Activated T-cell treated with anti-CD3 and anti-CD28 coated beads, Interleukin-2, amount 50 U/mL, for 72 hours (primary cell): ENCODE results near the gene NOS1AP. TPM values are rescaled to one million over a fixed set of nuclear protein-coding genes. Genes with fewer than 3 reads are reported as not detected.
"Not testable (repeated sequence)": the region's sequence is repeated elsewhere in the genome, so short reads cannot be mapped to it uniquely, and the experiment has no call there.

Experiments used
- ATAC-seq, 2 donors: fragments of 150-1000 bp; cut with Tn5 transposase; replicated peaks in 1 of 2; 2 replicates each; pipeline ENCODE4 v1.10.0; 2021; ENCODE audit warnings: moderate library complexity in 2 of 2, mild to moderate bottlenecking in 1 of 2
- DNase-seq, 2 donors: peaks; one replicate each; pipeline ENCODE4 v3.0.0; 2021 to 2022; ENCODE audit warnings: mixed read lengths in 1 of 2
- H3K27ac Mint-ChIP-seq: one replicate; pipeline ENCODE4 v1.8.0; 2022; ENCODE audit warnings: mild to moderate bottlenecking, moderate library complexity, mixed read lengths
- H3K27me3 Mint-ChIP-seq: one replicate; pipeline ENCODE4 v1.8.0; 2022; ENCODE audit warnings: low read depth, mixed read lengths
- H3K36me3 Mint-ChIP-seq, 2 donors: one replicate each; pipeline ENCODE4 v1.8.0; 2022; ENCODE audit warnings: mixed read lengths in 2 of 2, mild to moderate bottlenecking in 1 of 2; ENCODE audit not compliant: insufficient read depth in 2 of 2
- H3K4me1 Mint-ChIP-seq: one replicate; pipeline ENCODE4 v1.8.0; 2022; ENCODE audit warnings: low read depth, mixed read lengths
- H3K4me3 Mint-ChIP-seq, 2 donors: one replicate each; pipeline ENCODE4 v1.8.0; 2022; ENCODE audit warnings: mild to moderate bottlenecking in 2 of 2, mixed read lengths in 2 of 2, moderate library complexity in 2 of 2
- H3K9me3 Mint-ChIP-seq, 2 donors: one replicate each; pipeline ENCODE4 v1.8.0; 2022; ENCODE audit warnings: mixed read lengths in 2 of 2
- total RNA-seq, 2 donors: library from RNA; stranded (reverse); gene quantifications; one replicate each; pipeline ENCODE4 v1.2.3, GENCODE V29; 2022

The NOS1AP gene
- total RNA-seq, 2 donors from 2014 or later, result 0.21 to 0.26 TPM

- Mint-ChIP-seq H3K4me1 (no peaks in the 10 kb centered on the region), H3K36me3 (no peaks in the 10 kb centered on the region), H3K9me3 (no peaks in the 10 kb centered on the region), H3K4me3 (no peak overlapping the region), H3K27me3 (peaks cover 12% of the 10 kb centered on the region), H3K27ac (no peak overlapping the region)
- ATAC-seq, result no peak
- DNase-seq, result no peak
Observed at GRCh38 chr1:162416909-162417308, 347.4 kb downstream of the NOS1AP start.

DNA sequence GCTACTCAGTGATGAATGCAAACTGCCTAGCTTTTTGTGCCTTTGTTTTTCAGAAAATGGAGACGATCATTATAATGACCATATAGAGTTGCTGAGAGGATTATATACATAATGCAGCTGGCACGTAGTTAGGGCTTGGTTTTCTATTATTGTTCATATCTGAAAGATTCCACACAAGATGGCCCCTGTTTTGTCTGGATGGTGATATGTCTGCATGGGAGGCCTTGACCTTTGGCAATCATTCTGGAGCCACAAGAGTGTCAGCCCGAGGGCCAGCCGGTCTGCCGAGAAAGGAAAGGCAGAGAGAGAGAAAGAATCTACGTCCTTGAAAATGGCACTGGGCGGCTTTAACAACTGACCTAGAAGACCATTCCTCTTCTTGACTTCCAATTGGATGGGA, 348.2 kb downstream of the NOS1AP start:
- H3K4me3 Mint-ChIP-seq, result no peak overlapping the region
- no peaks in the 10 kb centered on the region for H3K9me3 Mint-ChIP-seq
- no peaks in the 10 kb centered on the region for H3K4me1 Mint-ChIP-seq
- H3K27me3 Mint-ChIP-seq, result peaks cover 14% of the 10 kb centered on the region
- no peak overlapping the region for H3K27ac Mint-ChIP-seq
- H3K36me3 Mint-ChIP-seq, result no peaks in the 10 kb centered on the region
- no peak for DNase-seq
- no peak for ATAC-seq

DNA sequence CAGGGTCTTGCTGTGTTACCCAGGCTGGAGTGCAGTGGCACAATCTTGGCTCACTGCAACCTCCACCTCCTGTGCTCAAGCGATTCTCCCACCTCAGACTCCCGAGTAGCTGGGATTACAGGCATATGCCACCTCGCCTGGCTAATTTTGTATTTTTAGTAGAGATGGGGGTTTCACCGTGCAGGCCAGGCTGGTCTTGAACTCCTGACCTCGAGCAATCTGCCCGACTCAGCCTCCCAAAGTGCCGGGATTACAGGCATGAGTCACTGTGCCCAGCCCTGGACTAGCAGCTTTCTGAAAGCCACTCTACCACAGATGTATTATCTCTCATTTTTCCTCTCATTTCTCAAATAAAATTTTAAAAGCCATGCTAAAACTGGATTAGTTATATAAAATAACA, 349.1 kb downstream of the NOS1AP start:
- not testable (repeated sequence) for ATAC-seq, H3K27ac Mint-ChIP-seq, H3K4me1 Mint-ChIP-seq, H3K36me3 Mint-ChIP-seq, H3K4me3 Mint-ChIP-seq, DNase-seq, H3K9me3 Mint-ChIP-seq
- H3K27me3 Mint-ChIP-seq, result peaks cover 20% of the 10 kb centered on the region

DNA sequence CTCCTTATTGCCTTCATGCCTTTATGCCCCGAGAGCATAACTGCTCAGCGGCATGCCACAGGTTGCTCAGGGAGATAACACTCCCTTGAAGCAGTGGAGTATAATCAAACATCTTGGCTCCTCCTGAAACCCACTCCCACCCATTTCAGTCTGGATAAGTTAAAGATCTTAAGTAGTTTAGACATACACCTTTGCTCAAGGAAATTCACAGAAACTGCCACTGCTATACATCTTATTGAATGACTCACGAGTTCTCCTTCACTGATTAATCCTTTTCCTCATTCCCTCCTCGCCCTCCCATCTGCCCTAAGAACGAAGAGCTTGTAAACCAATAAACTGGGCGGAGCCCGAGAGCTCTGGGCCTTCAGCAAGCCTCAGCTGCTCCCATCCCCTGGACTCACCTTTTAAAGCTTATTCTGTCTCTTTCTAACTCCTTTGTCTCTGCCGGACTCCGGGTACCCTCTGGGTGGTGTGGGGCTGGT, 350.0 kb downstream of the NOS1AP start:
- not testable (repeated sequence) for H3K9me3 Mint-ChIP-seq, H3K4me3 Mint-ChIP-seq, ATAC-seq, H3K27ac Mint-ChIP-seq, DNase-seq, H3K4me1 Mint-ChIP-seq, H3K36me3 Mint-ChIP-seq
- H3K27me3 Mint-ChIP-seq, result peaks cover 22% of the 10 kb centered on the region

Other genes with a start within 250 kb of the NOS1AP start
- gene OLFML2B, start 45.8 kb upstream of the NOS1AP start, total RNA-seq, result not detected